GM13977 (cell line): ENCODE data around the gene SMARCC1.

Experiments
- DNase-seq: peaks from one replicate; pipeline ENCODE4 v3.0.0; 2012; ENCODE audit warnings: low spot score
- CTCF ChIP-seq: IDR thresholded peaks from 2 replicates; pipeline ENCODE4 v1.5.1; 2012; ENCODE audit warnings: mild to moderate bottlenecking, control low read depth; ENCODE audit not compliant: insufficient read depth; ENCODE audit errors: extremely low read depth, missing control alignments
- in situ Hi-C: fragments of 300-500 bp; cut with MboI; formaldehyde crosslinking; loops from one replicate; pipeline ENCODE4 v1.12.0; 2022; ENCODE audit warnings: low sequenced_read_pairs, low pct_unique_long_range_greater_than_20kb, mixed read lengths, inconsistent platforms; ENCODE audit not compliant: unreplicated experiment

Gene SMARCC1

GRCh38 chr3:47536221-47536891 lies 245.3 kb downstream of the SMARCC1 start:
- in situ Hi-C loops = no loop called here
- DNase-seq = no peak
- TF ChIP-seq CTCF = no peak
